Smooth muscle cell of bladder (primary cell): Measurements from ENCODE around the gene C13orf46. TPM values are rescaled to one million over a fixed set of nuclear protein-coding genes. Genes with fewer than 3 reads are reported as not detected.

Experiments used
- total RNA-seq: library from RNA; depleted of rRNA; stranded (reverse); fragments of >200 nt; gene quantifications from 2 replicates; pipeline ENCODE4 v1.2.3, GENCODE V29; 2014

Gene C13orf46
- total RNA-seq, result 0.28 TPM in 2 replicates

GRCh38 chr13:113973218-113974164, at the start of gene C13orf46:
Gene C13orf46 (minus strand): TSS chr13:113974076. CDS start chr13:113973997, 79 bp downstream.

Other genes with a start within 250 kb of the C13orf46 start
- gene TMEM255B, start 214.8 kb downstream of the C13orf46 start, total RNA-seq, result 0.71 and 1.4 TPM in 2 replicates
- 122 and 125 TPM in 2 replicates for gene GAS6, start 110.0 kb downstream of the C13orf46 start, total RNA-seq
- 21.6 and 29.0 TPM in 2 replicates for gene RASA3, start 158.5 kb upstream of the C13orf46 start, total RNA-seq
- not detected in 2 replicates for gene CFAP97D2, start 205.2 kb upstream of the C13orf46 start, total RNA-seq